ENCODE data around the gene TNPO1. TPM values are rescaled to one million over a fixed set of nuclear protein-coding genes. Genes with fewer than 3 reads are reported as not detected.
A peak's percentile ranks its signal among the peaks of the same experiment; 100 is the strongest.

Gene TNPO1
- total and polyA plus RNA-seq, 2 of the 13 experiments (the other 11 are each of a cell fraction or from before 2014, with no cell fraction given): 26.7 to 123 TPM

DNA sequence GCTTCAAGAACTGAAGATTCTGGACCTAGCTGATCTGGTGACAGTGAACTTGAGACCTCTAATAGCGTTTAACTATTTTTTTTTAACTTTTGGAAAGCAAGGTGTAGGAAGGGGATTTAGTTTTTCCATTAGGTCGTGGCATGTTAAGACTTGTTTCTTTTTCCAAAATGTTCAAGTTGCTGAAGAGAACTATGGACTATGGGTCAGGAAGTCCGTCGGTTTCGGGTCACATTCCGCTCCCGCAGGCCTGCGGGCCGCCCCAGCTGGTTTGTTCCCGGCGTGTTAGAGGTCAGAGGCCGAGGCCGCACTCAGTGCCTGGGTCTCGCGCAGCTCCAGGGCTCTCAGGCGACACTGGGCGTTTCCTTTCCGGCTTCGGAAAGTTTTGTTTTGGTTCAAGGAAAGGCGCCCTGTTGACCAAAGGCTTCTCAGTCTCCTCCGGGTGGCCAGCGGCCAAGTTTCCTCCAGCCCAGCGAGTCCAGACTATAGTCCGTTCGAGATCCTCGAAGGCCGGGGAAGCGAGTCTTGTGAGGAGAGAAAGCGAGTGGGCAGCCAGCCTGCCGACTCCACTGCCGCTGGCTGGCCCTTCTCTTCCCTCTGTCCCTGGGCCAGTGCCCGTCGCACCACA is 138.8 kb downstream of the TNPO1 start (continued):
- peak; percentile 22; the same call in 1 of the 2 replicates for TF ChIP-seq HDAC2 (CRISPR knock-in tag; IDR thresholded peaks at IDR 0.05)
- TF ChIP-seq HOXA5 (CRISPR knock-in tag; IDR thresholded peaks at IDR 0.05): 0 out of 2 replicates have a peak, but pooled peaks have one; percentile 26
- TF ChIP-seq KAT7 (CRISPR knock-in tag; IDR thresholded peaks at IDR 0.05; ENCODE audit: borderline replicate concordance): no peak; the same call in 1 of the 2 replicates
- TF ChIP-seq, protein P1, sequence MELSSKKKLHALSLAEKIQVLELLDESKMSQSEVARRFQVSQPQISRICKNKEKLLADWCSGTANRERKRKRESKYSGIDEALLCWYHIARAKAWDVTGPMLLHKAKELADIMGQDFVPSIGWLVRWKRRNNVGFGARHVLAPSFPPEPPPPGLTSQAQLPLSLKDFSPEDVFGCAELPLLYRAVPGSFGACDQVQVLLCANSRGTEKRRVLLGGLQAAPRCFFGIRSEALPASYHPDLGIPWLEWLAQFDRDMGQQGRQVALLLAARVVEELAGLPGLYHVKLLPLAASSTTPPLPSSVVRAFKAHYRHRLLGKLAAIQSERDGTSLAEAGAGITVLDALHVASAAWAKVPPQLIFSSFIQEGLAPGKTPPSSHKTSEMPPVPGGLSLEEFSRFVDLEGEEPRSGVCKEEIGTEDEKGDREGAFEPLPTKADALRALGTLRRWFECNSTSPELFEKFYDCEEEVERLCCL (CRISPR knock-in tag; IDR thresholded peaks at IDR 0.05; ENCODE audit: borderline replicate concordance): peak; percentile 12; the same call in 1 of the 2 replicates
- no peak for TF ChIP-seq ZNF660 (CRISPR knock-in tag; IDR thresholded peaks at IDR 0.05; ENCODE audit: borderline replicate concordance, low read depth)
- no peak for TF ChIP-seq ZNF781 (CRISPR knock-in tag; IDR thresholded peaks at IDR 0.05; ENCODE audit: borderline replicate concordance, not compliant biosample characterization)
- no peak for TF ChIP-seq MATR3 (CRISPR knock-in tag; IDR thresholded peaks at IDR 0.05)
- no peak for TF ChIP-seq ZIK1 (CRISPR knock-in tag; IDR thresholded peaks at IDR 0.05; ENCODE audit: borderline replicate concordance, low read depth)
- TF ChIP-seq ZSCAN9 (CRISPR knock-in tag; IDR thresholded peaks at IDR 0.05; ENCODE audit: borderline replicate concordance): no peak
- TF ChIP-seq KLF9 (CRISPR knock-in tag; IDR thresholded peaks at IDR 0.05; ENCODE audit: low read depth): no peak
- TF ChIP-seq TOPORS (CRISPR knock-in tag; IDR thresholded peaks at IDR 0.05): no peak
- TF ChIP-seq IRX3 (CRISPR knock-in tag; IDR thresholded peaks at IDR 0.05; ENCODE audit: borderline replicate concordance, low read depth): no peak
- no peak; the same call in 1 of the 2 replicates for TF ChIP-seq ZNF709 (CRISPR knock-in tag; IDR thresholded peaks at IDR 0.05)
- no peak for TF ChIP-seq ATF1 (CRISPR knock-in tag; IDR thresholded peaks at IDR 0.05)
- TF ChIP-seq, protein P2, sequence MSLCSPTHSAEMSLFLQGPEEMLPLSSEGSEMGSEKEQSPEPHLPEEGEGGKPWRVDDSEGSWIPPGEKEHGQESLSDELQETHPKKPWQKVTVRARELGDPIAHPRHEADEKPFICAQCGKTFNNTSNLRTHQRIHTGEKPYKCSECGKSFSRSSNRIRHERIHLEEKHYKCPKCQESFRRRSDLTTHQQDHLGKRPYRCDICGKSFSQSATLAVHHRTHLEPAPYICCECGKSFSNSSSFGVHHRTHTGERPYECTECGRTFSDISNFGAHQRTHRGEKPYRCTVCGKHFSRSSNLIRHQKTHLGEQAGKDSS (CRISPR knock-in tag; IDR thresholded peaks at IDR 0.05; ENCODE audit: borderline replicate concordance, low read depth): no peak
- TF ChIP-seq ZNF441 (CRISPR knock-in tag; IDR thresholded peaks at IDR 0.05; ENCODE audit: borderline replicate concordance): 0 out of 2 replicates have a peak, but pooled peaks have one; percentile 2
- no peak for TF ChIP-seq ZNF609 (CRISPR knock-in tag; IDR thresholded peaks at IDR 0.05; ENCODE audit: borderline replicate concordance)
- TF ChIP-seq REXO4 (CRISPR knock-in tag; IDR thresholded peaks at IDR 0.05; ENCODE audit: borderline replicate concordance): no peak
- TF ChIP-seq ZNF431 (CRISPR knock-in tag; IDR thresholded peaks at IDR 0.05; ENCODE audit: borderline replicate concordance, low read depth): no peak
- TF ChIP-seq SALL2 (CRISPR knock-in tag; IDR thresholded peaks at IDR 0.05): no peak
- TF ChIP-seq SYNCRIP (IDR thresholded peaks at IDR 0.05; ENCODE audit: insufficient read depth, low read depth, low read length): no peak
- no peak for TF ChIP-seq ELF3 (CRISPR knock-in tag; IDR thresholded peaks at IDR 0.05)
- no peak for TF ChIP-seq ONECUT2 (CRISPR knock-in tag; IDR thresholded peaks at IDR 0.05)
- no peak; the same call in 1 of the 2 replicates for TF ChIP-seq ZNF333 (CRISPR knock-in tag; IDR thresholded peaks at IDR 0.05; ENCODE audit: borderline replicate concordance)
